Endothelial cell of umbilical vein (primary cell): ENCODE results near the gene NDUFS3. TPM values are rescaled to one million over a fixed set of nuclear protein-coding genes. Genes with fewer than 3 reads are reported as not detected.
A peak's percentile ranks its signal among the peaks of the same experiment; 100 is the strongest.

ENCODE experiments used
- BruUV-seq: library from RNA; stranded (reverse); fragments of 400-500 nt; replicated peaks from 2 replicates; lab custom pipeline; 2021; lab: Mats Ljungman, UMichigan
- CTCF ChIA-PET: fragments of 300-600, 350-600 bp; sonication (Branson Sonifier 250); formaldehyde crosslinking; loops from one replicate; lab custom pipeline; 2021; ENCODE audit warnings: antibody characterized with exemption, inconsistent platforms; lab: Charles Lee
- POLR2A ChIA-PET: fragments of 300-600, 350-600 bp; sonication (Branson Sonifier 250); formaldehyde crosslinking; loops from one replicate; lab custom pipeline; 2021; ENCODE audit warnings: antibody characterized with exemption, inconsistent platforms; lab: Charles Lee
- DNase-seq: peaks from one replicate; pipeline ENCODE4 v3.0.0-alpha.2; 2011; ENCODE audit warnings: low read depth, low spot score
- FAIRE-seq: peaks from 2 replicates; lab custom pipeline; 2011; peaks lifted over from hg19 to GRCh38; lab: Jason Lieb, UNC
- H2AFZ ChIP-seq: 2 replicates; pipeline ENCODE4 v1.6.0; 2012; ENCODE audit warnings: low read depth, low read length, control low read depth, inconsistent platforms
- H3K27ac ChIP-seq: 2 replicates; pipeline ENCODE4 v1.5.1; 2011; ENCODE audit warnings: low read depth, mild to moderate bottlenecking, control low read depth, low read length, moderate library complexity; ENCODE audit not compliant: insufficient read depth
- H3K27me3 ChIP-seq, 2 experiments: 2 replicates each; pipeline versions ENCODE4 v1.6.0 to v1.6.1; 2011; ENCODE audit warnings: low read length in 2 of 2, mixed read lengths in 1 of 2; ENCODE audit not compliant: control insufficient read depth in 2 of 2, insufficient read depth in 2 of 2
- H3K36me3 ChIP-seq, 2 experiments: 2 replicates in 1 of 2; 3 replicates in 1 of 2; pipeline ENCODE4 v1.5.1; 2011; ENCODE audit warnings: low read length in 2 of 2, mild to moderate bottlenecking in 1 of 2, moderate library complexity in 1 of 2; ENCODE audit not compliant: control insufficient read depth in 2 of 2, insufficient read depth in 2 of 2; ENCODE audit errors: extremely low read depth in 1 of 2
- H3K4me1 ChIP-seq: 3 replicates; pipeline ENCODE4 v1.5.1; 2011; ENCODE audit warnings: mild to moderate bottlenecking, low read length; ENCODE audit not compliant: control insufficient read depth, insufficient read depth; ENCODE audit errors: extremely low read depth
- H3K4me2 ChIP-seq: 2 replicates; pipeline ENCODE4 v1.6.1; 2011; ENCODE audit warnings: low read length, control low read depth, mixed read lengths; ENCODE audit not compliant: insufficient read depth
- H3K4me3 ChIP-seq, 3 experiments: fragments of 200-600 bp in 1 of 3; sonication (generic), shearing (Covaris generic) in 1 of 3; replicated peaks in 1 of 3; 2 replicates each; pipeline ENCODE4 v1.5.1; 2011 to 2016; ENCODE audit warnings: control low read depth in 3 of 3, low read length in 3 of 3, mild to moderate bottlenecking in 2 of 3, inconsistent platforms in 1 of 3, low read depth in 1 of 3, moderate library complexity in 1 of 3; ENCODE audit not compliant: insufficient read depth in 1 of 3
- H3K79me2 ChIP-seq: 2 replicates; pipeline ENCODE4 v1.6.0; 2012; ENCODE audit warnings: low read length, inconsistent platforms; ENCODE audit not compliant: control insufficient read depth, insufficient read depth
- H3K9ac ChIP-seq: replicated peaks from 2 replicates; pipeline ENCODE3; 2011; ENCODE audit warnings: low read length, control low read depth; ENCODE audit not compliant: insufficient read depth; ENCODE audit errors: extremely low read depth
- H3K9me1 ChIP-seq: replicated peaks from 3 replicates; pipeline ENCODE4 v1.6.0; 2011; ENCODE audit warnings: mild to moderate bottlenecking, low read length; ENCODE audit not compliant: control insufficient read depth, insufficient read depth; ENCODE audit errors: extremely low read depth
- H3K9me3 ChIP-seq: replicated peaks from 2 replicates; pipeline ENCODE4 v1.5.1; 2012; ENCODE audit warnings: low read length, inconsistent platforms; ENCODE audit not compliant: control insufficient read depth, insufficient read depth
- H4K20me1 ChIP-seq: replicated peaks from 2 replicates; pipeline ENCODE3; 2011; ENCODE audit warnings: mild to moderate bottlenecking, low read length; ENCODE audit not compliant: control insufficient read depth, insufficient read depth; ENCODE audit errors: extremely low read depth
- CTCF ChIP-seq, 2 donors: IDR thresholded peaks; 1 replicate in 1 of 2; 2 replicates in 1 of 2; pipeline ENCODE4 v1.5.1; 2011; ENCODE audit warnings: low read length in 2 of 2, mild to moderate bottlenecking in 2 of 2, moderate library complexity in 2 of 2, control low read depth in 1 of 2, inconsistent platforms in 1 of 2, low read depth in 1 of 2; ENCODE audit not compliant: insufficient read depth in 1 of 2; ENCODE audit errors: extremely low read depth in 1 of 2
- EZH2 ChIP-seq: IDR thresholded peaks from 2 replicates; pipeline ENCODE4 v1.6.1; 2012; ENCODE audit warnings: borderline replicate concordance, low read depth, mild to moderate bottlenecking, moderate library complexity, low read length, inconsistent platforms; ENCODE audit not compliant: severe bottlenecking
- FOS ChIP-seq: IDR thresholded peaks from 2 replicates; pipeline ENCODE4 v1.6.1; 2011; ENCODE audit warnings: mild to moderate bottlenecking, low read length, moderate library complexity, borderline replicate concordance; ENCODE audit not compliant: insufficient read depth
- GATA2 ChIP-seq: IDR thresholded peaks from 2 replicates; pipeline ENCODE4 v1.7.0; 2011; ENCODE audit warnings: low read depth, mild to moderate bottlenecking, moderate library complexity, mixed read lengths, low read length; ENCODE audit not compliant: insufficient read length, insufficient read depth
- JUN ChIP-seq: IDR thresholded peaks from 2 replicates; pipeline ENCODE4 v1.6.1; 2011; ENCODE audit warnings: borderline replicate concordance, low read depth; ENCODE audit not compliant: insufficient read length, insufficient read depth
- MYC ChIP-seq: IDR thresholded peaks from one replicate; pipeline ENCODE4 v1.6.1; 2011; ENCODE audit warnings: mild to moderate bottlenecking, low read depth, low read length
- POLR2A ChIP-seq: IDR thresholded peaks from 2 replicates; pipeline ENCODE4 v1.6.1; 2012; ENCODE audit warnings: low read depth, mild to moderate bottlenecking, control low read depth, low read length
- POLR2AphosphoS5 ChIP-seq: IDR thresholded peaks from 2 replicates; pipeline ENCODE4 v1.6.1; 2012; ENCODE audit warnings: low read depth, mild to moderate bottlenecking, control low read depth, low read length, moderate library complexity; ENCODE audit not compliant: insufficient read depth
- dilution Hi-C: fragments of 300-500 bp; cut with MboI; formaldehyde crosslinking; loops from one replicate; pipeline ENCODE4 v1.15.0; 2019; ENCODE audit warnings: low sequenced_read_pairs; ENCODE audit not compliant: extremely low pct_ligation_motif_present
- intact Hi-C: fragments of 100-400 bp; cut with micrococcal nuclease; formaldehyde crosslinking; loops from one replicate; pipeline ENCODE4 v1.10.0; 2022
- polyA plus RNA-seq, 4 experiments: library from polyadenylated mRNA; depleted of rRNA in 3 of 4; stranded (reverse) in 3 of 4; unstranded in 1 of 4; fragments of >200 nt; gene quantifications; 2 replicates each; pipeline versions ENCODE4 v1.2.1 to v1.2.3, GENCODE V29; 2011 to 2012; ENCODE audit warnings: missing spikeins in 1 of 4
- total RNA-seq: library from RNA; stranded (reverse); gene quantifications from 2 replicates; pipeline ENCODE4 v1.2.3, GENCODE V29; 2021
- TF ChIP-seq, protein P1 (sequence below): IDR thresholded peaks from 2 replicates; pipeline ENCODE4 v1.6.1; 2011; ENCODE audit not compliant: insufficient read depth, insufficient read length

NDUFS3 gene
- total and polyA plus RNA-seq, 2 donors (not counting 3 experiments of a cell fraction or from before 2014, with no cell fraction given): 99.7 to 169 TPM

DNA sequence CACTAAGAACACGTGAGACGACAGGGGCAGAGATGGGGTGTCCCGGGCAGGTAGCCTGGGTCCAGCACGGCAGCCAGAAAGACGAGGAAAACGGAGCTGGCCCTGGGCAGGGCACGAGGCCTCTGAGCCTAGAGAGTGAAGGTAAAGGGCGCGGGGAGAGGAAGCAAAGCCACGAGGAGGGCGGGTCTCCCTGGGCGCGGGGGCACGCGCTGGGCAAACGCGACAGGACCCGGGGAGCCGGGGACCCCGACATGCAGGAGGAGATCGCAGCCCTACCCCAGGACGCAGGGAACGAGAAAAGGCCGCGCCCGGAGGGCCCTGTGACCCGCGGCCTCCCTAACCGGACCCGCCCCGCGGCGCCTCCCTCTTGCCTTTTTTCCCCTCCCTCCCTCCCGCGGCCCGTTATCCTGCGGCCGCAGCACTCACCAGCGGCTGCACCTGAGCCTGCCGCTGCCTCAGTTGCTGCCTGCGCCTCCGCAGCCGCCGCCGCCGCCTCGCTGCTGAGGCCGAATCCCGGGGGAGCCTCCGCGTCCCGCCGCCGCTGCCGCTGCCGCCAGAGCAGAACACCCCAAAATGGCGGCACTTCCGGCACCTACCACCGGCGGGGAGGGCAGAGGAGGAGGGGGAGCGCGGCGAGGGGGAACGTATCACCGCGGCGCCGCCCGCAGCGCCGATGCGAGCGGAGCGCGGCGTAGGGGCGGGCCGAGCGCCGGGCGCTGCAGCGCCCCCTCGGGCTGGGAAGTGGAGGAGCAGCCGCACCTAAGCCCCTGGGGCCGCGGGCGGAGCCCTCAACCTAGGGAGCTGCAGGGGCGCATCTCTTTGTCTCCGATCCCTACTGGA lies 26.1 kb upstream of the NDUFS3 start, which contains the start of gene CELF1:
Gene CELF1, minus strand, starts transcription at position 567 of the 840 bp plus-strand sequence. CDS start 53,609 bp downstream, outside the sequence.
- intact Hi-C loops: loop anchor here (1.0 to 5.0 kb wide), 5 partner anchors 14 to 145 kb away; partner anchors contain the start of genes KBTBD4, PSMC3 and SLC39A13

More for the DNA sequence above, 26.1 kb upstream of the NDUFS3 start, which contains the start of gene CELF1:
- H3K4me2 ChIP-seq: peak within 1 kb of the TSS; percentile 90
- FAIRE-seq: peak; percentile 88
- H3K4me3 ChIP-seq: peak within 1 kb of the TSS; percentile 69 to 75 (median 74)
- TF ChIP-seq EZH2: no peak
- TF ChIP-seq MYC: no peak
- TF ChIP-seq JUN: no peak
- TF ChIP-seq POLR2AphosphoS5: peak; percentile 91
- TF ChIP-seq FOS: peak; percentile 22
- TF ChIP-seq CTCF (IDR thresholded peaks at IDR 0.05; ENCODE audit: extremely low read depth in 1 of 2, insufficient read depth in 1 of 2, low read depth in 1 of 2, low read length in 2 of 2): peak; percentile 84 to 95
- TF ChIP-seq, protein P1, sequence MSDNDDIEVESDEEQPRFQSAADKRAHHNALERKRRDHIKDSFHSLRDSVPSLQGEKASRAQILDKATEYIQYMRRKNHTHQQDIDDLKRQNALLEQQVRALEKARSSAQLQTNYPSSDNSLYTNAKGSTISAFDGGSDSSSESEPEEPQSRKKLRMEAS: no peak
- peak; percentile 87 for TF ChIP-seq POLR2A
- no peak for TF ChIP-seq GATA2
- dilution Hi-C loops: no loop called here
- H2AFZ ChIP-seq: peak within 1 kb of the TSS; percentile 94
- H4K20me1 ChIP-seq: peaks cover 5% of the 10 kb centered on the region
- H3K9me1 ChIP-seq: no peaks in the 10 kb centered on the region
- H3K9me3 ChIP-seq: no peaks in the 10 kb centered on the region
- no peaks in the 10 kb centered on the region for H3K36me3 ChIP-seq
- ChIA-PET CTCF (interaction anchor here (0.6 to 4.2 kb wide), 18 partner anchors 10 to 178 kb away, joined by 3 to 41 read pairs (median 4); no protein-coding TSS in a partner anchor), POLR2A (interaction anchor here (1.2 to 1.8 kb wide), 2 partner anchors 12 to 86 kb away, joined by 5 to 6 read pairs; no protein-coding TSS in a partner anchor)
- H3K9ac ChIP-seq: peak within 1 kb of the TSS; percentile 81
- H3K27me3 ChIP-seq: no peaks in the 10 kb centered on the region
- no TSS peak for BruUV-seq
- peak within 1 kb of the TSS; percentile 33 for H3K27ac ChIP-seq
- H3K4me1 ChIP-seq: peaks cover 9% of the 10 kb centered on the region
- H3K79me2 ChIP-seq: peaks cover 50% of the 10 kb centered on the region
- peak; percentile 90 for DNase-seq
